Loucy (cell line): ENCODE data around the gene ZNF423.

ENCODE experiments used
- CTCF ChIP-seq: fragments of 200-600 bp; sonication (generic); conservative IDR thresholded peaks from 2 replicates; pipeline ENCODE4 v1.5.1; 2014; ENCODE audit warnings: mild to moderate bottlenecking, antibody characterized with exemption, low read length
- EZH2phosphoT487 ChIP-seq: fragments of 200-600 bp; IDR thresholded peaks from 2 replicates; pipeline ENCODE4 v1.6.1; 2018; ENCODE audit warnings: antibody characterized with exemption, mild to moderate bottlenecking, moderate library complexity, borderline replicate concordance

DNA sequence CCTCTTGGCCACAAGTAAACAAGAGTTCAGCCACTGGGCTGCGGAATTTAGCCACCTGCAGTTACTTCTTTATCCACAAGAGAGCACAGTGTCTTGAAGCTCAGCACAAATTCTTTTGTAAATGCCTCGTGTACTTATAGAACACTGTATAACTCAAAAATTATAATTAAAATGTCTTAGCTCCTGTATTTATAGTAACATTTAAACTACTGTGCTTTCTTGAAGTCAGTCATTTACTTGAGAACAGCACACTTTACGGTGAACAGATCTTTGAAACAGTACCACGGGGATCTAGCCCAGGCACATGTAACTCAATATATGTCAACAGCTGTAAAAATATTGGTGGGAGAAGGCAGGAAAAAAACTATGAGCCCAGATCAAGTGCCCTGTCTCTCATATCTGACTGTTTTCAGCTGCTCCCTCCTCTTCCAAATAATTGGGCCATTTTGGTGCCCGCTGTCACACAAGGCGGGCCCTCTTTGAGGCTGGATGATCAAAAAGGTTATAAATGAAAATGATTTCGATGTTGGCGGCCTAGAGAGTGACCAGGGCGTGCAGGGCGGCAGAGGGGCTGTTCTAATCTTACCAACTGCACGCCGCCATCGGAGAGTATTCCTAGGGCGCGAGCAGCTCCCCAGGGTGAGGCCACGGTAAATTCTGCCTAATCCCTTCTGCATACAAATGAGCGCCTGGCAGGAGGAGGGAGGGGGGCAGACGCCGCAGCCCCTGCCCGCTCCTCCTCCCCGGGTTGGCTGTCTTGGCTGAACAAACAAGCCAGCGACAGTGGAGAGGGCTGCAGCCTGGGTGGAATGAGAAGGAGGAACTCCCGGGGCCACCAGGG lies 299.1 kb downstream of the ZNF423 start:
- TF ChIP-seq CTCF: peak; percentile 61
- no peak for TF ChIP-seq EZH2phosphoT487
